HG03439 (cell line): ENCODE measurements around the gene TMEM258.
A peak's percentile ranks its signal among the peaks of the same experiment; 100 is the strongest.

Experiments used
- ATAC-seq: cut with Tn5 transposase; IDR thresholded peaks from one replicate; pipeline ENCODE4 v1.9.1; 2021; ENCODE audit warnings: mild to moderate bottlenecking, moderate library complexity; ENCODE audit not compliant: unreplicated experiment

The TMEM258 gene

GRCh38 chr11:61826930-61827570, 34.7 kb upstream of the TMEM258 start:
- no peak for ATAC-seq

- ATAC-seq = no peak
These were observed 27.8 kb upstream of the TMEM258 start for GRCh38 chr11:61820174-61820573.

GRCh38 chr11:61817471-61818202, 25.2 kb upstream of the TMEM258 start:
- no peak for ATAC-seq

- ATAC-seq = peak; percentile 49
These were observed 24.5 kb upstream of the TMEM258 start, which contains the start of gene FADS1 for GRCh38 chr11:61816736-61817455. Gene FADS1, minus strand, starts transcription at chr11:61817003. Its CDS starts 74 bp downstream, at chr11:61816929.

- ATAC-seq = peak; percentile 35
These were observed 23.7 kb upstream of the TMEM258 start for GRCh38 chr11:61815790-61816735.

- peak; percentile 65 for ATAC-seq
These were observed 22.8 kb upstream of the TMEM258 start for GRCh38 chr11:61814958-61815789.

GRCh38 chr11:61814247-61814957, 22.0 kb upstream of the TMEM258 start:
- no peak for ATAC-seq

GRCh38 chr11:61812736-61813411, 20.5 kb upstream of the TMEM258 start:
- no peak for ATAC-seq

- no peak for ATAC-seq
These were observed 19.4 kb upstream of the TMEM258 start for GRCh38 chr11:61811831-61812230.

- no peak for ATAC-seq
These were observed 18.3 kb upstream of the TMEM258 start for GRCh38 chr11:61810671-61811175.

GRCh38 chr11:61806785-61807184, 14.4 kb upstream of the TMEM258 start:
- no peak for ATAC-seq

- no peak for ATAC-seq
These were observed 12.7 kb upstream of the TMEM258 start for GRCh38 chr11:61805146-61805545.

GRCh38 chr11:61803889-61804647, 11.7 kb upstream of the TMEM258 start:
- no peak for ATAC-seq

GRCh38 chr11:61802605-61803004, 10.2 kb upstream of the TMEM258 start:
- no peak for ATAC-seq

- no peak for ATAC-seq
These were observed 8.2 kb upstream of the TMEM258 start for GRCh38 chr11:61800331-61801281.

- no peak for ATAC-seq
These were observed 7.4 kb upstream of the TMEM258 start for GRCh38 chr11:61799665-61800284.
